Measurements from ENCODE around the gene DLG2.

The DLG2 gene

DNA sequence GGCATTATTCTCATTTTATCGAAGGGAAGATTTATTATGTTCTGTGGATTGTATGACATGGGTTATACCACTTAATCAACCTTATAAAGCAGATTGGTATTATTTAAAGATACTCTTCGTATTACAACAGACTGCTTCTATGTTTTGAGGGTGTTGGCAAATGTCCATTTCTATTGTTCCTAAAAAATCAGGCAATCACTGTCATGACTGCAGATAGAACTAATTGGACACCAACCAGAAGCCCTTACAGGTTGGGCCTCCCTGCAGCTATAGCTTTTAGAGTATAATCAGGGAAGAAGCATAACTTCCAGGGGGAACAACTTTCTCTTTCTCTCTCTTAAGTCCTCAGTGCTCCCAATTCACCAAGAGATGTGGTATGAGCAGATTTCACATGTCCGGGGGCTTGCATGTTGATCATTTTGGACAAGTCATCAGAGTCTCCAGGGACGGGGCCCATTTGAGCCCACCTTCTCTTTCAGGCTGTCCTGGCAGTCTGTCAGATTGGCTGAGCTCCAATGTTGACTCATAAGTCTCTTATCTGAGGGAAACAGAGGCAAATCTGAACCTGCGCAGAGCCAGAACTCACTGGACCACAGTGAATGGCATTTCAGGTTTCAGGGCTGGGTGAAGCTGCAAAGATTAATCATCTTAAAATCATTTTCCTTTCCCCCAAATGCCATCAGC is 2077.0 kb downstream of the DLG2 start:
- no peaks in the 10 kb centered on the region for H4K20me1 ChIP-seq (ENCODE audit: insufficient read depth, low read length)
- no peak overlapping the region for H3K4me2 ChIP-seq (ENCODE audit: low read length)
- H3K9me3 ChIP-seq (ENCODE audit: low read length): no peaks in the 10 kb centered on the region
- H2AFZ ChIP-seq (ENCODE audit: low read length): no peak overlapping the region
- no peaks in the 10 kb centered on the region for H3K79me2 ChIP-seq (ENCODE audit: insufficient read depth, low read length)
- no peak for TF ChIP-seq EZH2 (IDR thresholded peaks at IDR 0.05; ENCODE audit: borderline replicate concordance, low read length)
- TF ChIP-seq, protein P1, sequence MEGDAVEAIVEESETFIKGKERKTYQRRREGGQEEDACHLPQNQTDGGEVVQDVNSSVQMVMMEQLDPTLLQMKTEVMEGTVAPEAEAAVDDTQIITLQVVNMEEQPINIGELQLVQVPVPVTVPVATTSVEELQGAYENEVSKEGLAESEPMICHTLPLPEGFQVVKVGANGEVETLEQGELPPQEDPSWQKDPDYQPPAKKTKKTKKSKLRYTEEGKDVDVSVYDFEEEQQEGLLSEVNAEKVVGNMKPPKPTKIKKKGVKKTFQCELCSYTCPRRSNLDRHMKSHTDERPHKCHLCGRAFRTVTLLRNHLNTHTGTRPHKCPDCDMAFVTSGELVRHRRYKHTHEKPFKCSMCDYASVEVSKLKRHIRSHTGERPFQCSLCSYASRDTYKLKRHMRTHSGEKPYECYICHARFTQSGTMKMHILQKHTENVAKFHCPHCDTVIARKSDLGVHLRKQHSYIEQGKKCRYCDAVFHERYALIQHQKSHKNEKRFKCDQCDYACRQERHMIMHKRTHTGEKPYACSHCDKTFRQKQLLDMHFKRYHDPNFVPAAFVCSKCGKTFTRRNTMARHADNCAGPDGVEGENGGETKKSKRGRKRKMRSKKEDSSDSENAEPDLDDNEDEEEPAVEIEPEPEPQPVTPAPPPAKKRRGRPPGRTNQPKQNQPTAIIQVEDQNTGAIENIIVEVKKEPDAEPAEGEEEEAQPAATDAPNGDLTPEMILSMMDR (IDR thresholded peaks at IDR 0.05; ENCODE audit: low read length): no peak
- no peak overlapping the region for H3K9ac ChIP-seq (ENCODE audit: low read length)
- H3K4me1 ChIP-seq (ENCODE audit: insufficient read depth, low read length, severe bottlenecking): no peaks in the 10 kb centered on the region
- H3F3A ChIP-seq (ENCODE audit: insufficient read depth, low read length): no peaks in the 10 kb centered on the region
- no peaks in the 10 kb centered on the region for H3K27me3 ChIP-seq (ENCODE audit: insufficient read depth, low read length)
- H3K9me2 ChIP-seq (ENCODE audit: low read depth, low read length): no peaks in the 10 kb centered on the region
- no peaks in the 10 kb centered on the region for H3K36me3 ChIP-seq (ENCODE audit: insufficient read depth, low read length)
- H3K4me3 ChIP-seq (ENCODE audit: low read depth, low read length, poor library complexity, severe bottlenecking): no peak overlapping the region
- no peak overlapping the region for H3K27ac ChIP-seq (ENCODE audit: low read depth, low read length, poor library complexity, severe bottlenecking)

- H3K9ac ChIP-seq (ENCODE audit: low read length): no peak overlapping the region
- no peaks in the 10 kb centered on the region for H3K4me1 ChIP-seq (ENCODE audit: insufficient read depth, low read length, severe bottlenecking)
- no peak overlapping the region for H3K4me2 ChIP-seq (ENCODE audit: low read length)
- H3K9me3 ChIP-seq (ENCODE audit: low read length): no peaks in the 10 kb centered on the region
- H3K36me3 ChIP-seq (ENCODE audit: insufficient read depth, low read length): no peaks in the 10 kb centered on the region
- H3K27ac ChIP-seq (ENCODE audit: low read depth, low read length, poor library complexity, severe bottlenecking): no peak overlapping the region
- TF ChIP-seq, protein P1 (IDR thresholded peaks at IDR 0.05; ENCODE audit: low read length): no peak
- no peak for TF ChIP-seq EZH2 (IDR thresholded peaks at IDR 0.05; ENCODE audit: borderline replicate concordance, low read length)
- H4K20me1 ChIP-seq (ENCODE audit: insufficient read depth, low read length): no peaks in the 10 kb centered on the region
- H3K9me2 ChIP-seq (ENCODE audit: low read depth, low read length): no peaks in the 10 kb centered on the region
- no peaks in the 10 kb centered on the region for H3K27me3 ChIP-seq (ENCODE audit: insufficient read depth, low read length)
- H2AFZ ChIP-seq (ENCODE audit: low read length): no peak overlapping the region
- H3K4me3 ChIP-seq (ENCODE audit: low read depth, low read length, poor library complexity, severe bottlenecking): no peak overlapping the region
- H3F3A ChIP-seq (ENCODE audit: insufficient read depth, low read length): no peaks in the 10 kb centered on the region
- no peaks in the 10 kb centered on the region for H3K79me2 ChIP-seq (ENCODE audit: insufficient read depth, low read length)
These were observed 2080.8 kb downstream of the DLG2 start for GRCh38 chr11:83546368-83546767.

DNA sequence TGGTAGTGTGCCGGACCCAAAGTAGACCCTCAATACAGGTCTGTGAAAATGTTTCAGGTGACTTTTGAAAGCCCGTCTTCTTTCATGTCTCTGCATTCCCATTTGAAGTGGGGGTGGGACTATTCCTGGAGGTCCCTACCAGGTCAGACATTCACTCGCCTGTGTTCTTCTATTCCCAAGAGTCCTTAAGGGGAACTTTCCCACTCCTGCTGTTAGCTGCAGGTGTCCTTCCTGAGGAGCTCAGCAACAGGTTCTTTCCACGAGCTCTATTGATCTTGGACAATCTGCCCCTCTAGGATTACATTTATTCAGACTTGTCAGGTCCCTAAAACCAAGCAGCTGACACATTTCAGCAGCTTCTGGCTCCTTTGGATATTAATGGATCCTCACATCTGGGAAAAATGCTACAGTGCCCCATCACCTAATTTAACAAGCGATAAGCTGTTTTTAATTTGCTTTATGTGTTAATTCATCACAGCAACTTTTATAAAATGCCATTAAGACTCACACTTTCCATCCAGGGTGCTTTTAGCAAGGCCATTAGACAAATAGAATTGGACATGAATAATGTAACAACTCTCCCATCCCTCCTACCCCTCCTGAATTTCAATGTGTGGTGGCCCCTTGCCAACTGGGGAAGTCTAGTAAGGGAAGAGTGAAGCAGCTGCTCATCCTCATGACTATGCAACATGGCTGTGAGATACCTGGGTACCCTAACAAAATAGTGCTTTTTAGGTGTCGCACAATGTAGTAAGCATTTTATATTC is 2081.5 kb downstream of the DLG2 start:
- no peak for TF ChIP-seq EZH2 (IDR thresholded peaks at IDR 0.05; ENCODE audit: borderline replicate concordance, low read length)
- TF ChIP-seq, protein P1 (IDR thresholded peaks at IDR 0.05; ENCODE audit: low read length): no peak
- Histone ChIP-seq H3K4me3 (ENCODE audit: low read depth, low read length, poor library complexity, severe bottlenecking) (no peak overlapping the region), H2AFZ (ENCODE audit: low read length) (no peak overlapping the region)

More for the DNA sequence above, 2081.5 kb downstream of the DLG2 start:
- no peak overlapping the region for H3K27ac ChIP-seq (ENCODE audit: low read depth, low read length, poor library complexity, severe bottlenecking)
- no peaks in the 10 kb centered on the region for H3F3A ChIP-seq (ENCODE audit: insufficient read depth, low read length)
- no peaks in the 10 kb centered on the region for H4K20me1 ChIP-seq (ENCODE audit: insufficient read depth, low read length)
- no peaks in the 10 kb centered on the region for H3K9me2 ChIP-seq (ENCODE audit: low read depth, low read length)
- no peaks in the 10 kb centered on the region for H3K9me3 ChIP-seq (ENCODE audit: low read length)
- H3K4me2 ChIP-seq (ENCODE audit: low read length): no peak overlapping the region
- no peaks in the 10 kb centered on the region for H3K27me3 ChIP-seq (ENCODE audit: insufficient read depth, low read length)
- peaks cover 6% of the 10 kb centered on the region; the same call in 1 of the 2 replicates for H3K36me3 ChIP-seq (ENCODE audit: insufficient read depth, low read length)
- H3K4me1 ChIP-seq (ENCODE audit: insufficient read depth, low read length, severe bottlenecking): no peaks in the 10 kb centered on the region
- no peaks in the 10 kb centered on the region for H3K79me2 ChIP-seq (ENCODE audit: insufficient read depth, low read length)
- no peak overlapping the region for H3K9ac ChIP-seq (ENCODE audit: low read length)

All from OCI-LY1 (cell line).